Measurements from ENCODE around the gene TFRC. TPM values are rescaled to one million over a fixed set of nuclear protein-coding genes. Genes with fewer than 3 reads are reported as not detected.
"Not testable (repeated sequence)": the region's sequence is repeated elsewhere in the genome, so short reads cannot be mapped to it uniquely, and the experiment has no call there.

The TFRC gene
- total and polyA plus RNA-seq, 4 donors = 60.8 to 159 (median 83.3) TPM

- no peaks in the 10 kb centered on the region for H3K9me3 ChIP-seq (ENCODE audit: control insufficient read depth, insufficient read depth, low read length)
- no peak overlapping the region for H3K4me3 ChIP-seq (ENCODE audit: low read depth, low read length)
- WGBS (ENCODE audit: insufficient coverage) = 70% methylated on average over 11 of the region's 15 CpGs
- DNase-seq (ENCODE audit: low read depth in 4 of 6, low spot score in 6 of 6) = no peak
- H3K27me3 ChIP-seq (ENCODE audit: control insufficient read depth, insufficient read depth, low read length) = no peaks in the 10 kb centered on the region
- no peak overlapping the region for H3K27ac ChIP-seq (ENCODE audit: low read depth, low read length)
- H3K36me3 ChIP-seq (ENCODE audit: control insufficient read depth, insufficient read depth, low read length) = no peaks in the 10 kb centered on the region
- no peaks in the 10 kb centered on the region for H3K4me1 ChIP-seq (ENCODE audit: control insufficient read depth, insufficient read depth, low read length)
These were observed 68.9 kb downstream of the TFRC start for GRCh38 chr3:196012941-196013476.

- Histone ChIP-seq H3K9me3 (ENCODE audit: control insufficient read depth, insufficient read depth, low read length) (no peaks in the 10 kb centered on the region), H3K27me3 (ENCODE audit: control insufficient read depth, insufficient read depth, low read length) (no peaks in the 10 kb centered on the region), H3K27ac (ENCODE audit: low read depth, low read length) (no peak overlapping the region), H3K36me3 (ENCODE audit: control insufficient read depth, insufficient read depth, low read length) (no peaks in the 10 kb centered on the region), H3K4me1 (ENCODE audit: control insufficient read depth, insufficient read depth, low read length) (no peaks in the 10 kb centered on the region), H3K4me3 (ENCODE audit: low read depth, low read length) (no peak overlapping the region)
- DNase-seq (ENCODE audit: low read depth in 4 of 6, low spot score in 6 of 6) = no peak
- no CpG with 5 or more reads among the region's 4 CpGs for WGBS (ENCODE audit: insufficient coverage)
These were observed 69.4 kb downstream of the TFRC start for GRCh38 chr3:196012481-196012880.

- Histone ChIP-seq H3K9me3 (ENCODE audit: control insufficient read depth, insufficient read depth, low read length) (no peaks in the 10 kb centered on the region), H3K27me3 (ENCODE audit: control insufficient read depth, insufficient read depth, low read length) (no peaks in the 10 kb centered on the region), H3K27ac (ENCODE audit: low read depth, low read length) (no peak overlapping the region), H3K4me3 (ENCODE audit: low read depth, low read length) (no peak overlapping the region), H3K4me1 (ENCODE audit: control insufficient read depth, insufficient read depth, low read length) (peaks cover 3% of the 10 kb centered on the region), H3K36me3 (ENCODE audit: control insufficient read depth, insufficient read depth, low read length) (no peaks in the 10 kb centered on the region)
- no peak for DNase-seq (ENCODE audit: low read depth in 4 of 6, low spot score in 6 of 6)
- 87% methylated on average over 4 of the region's 5 CpGs for WGBS (ENCODE audit: insufficient coverage)
These were observed 72.4 kb downstream of the TFRC start for GRCh38 chr3:196009456-196009855.

GRCh38 chr3:196008929-196009328, 73.0 kb downstream of the TFRC start:
- WGBS (ENCODE audit: insufficient coverage) = 89% methylated on average over 5 of the region's 9 CpGs
- H3K27me3 ChIP-seq (ENCODE audit: control insufficient read depth, insufficient read depth, low read length) = no peaks in the 10 kb centered on the region
- H3K4me3 ChIP-seq (ENCODE audit: low read depth, low read length) = no peak overlapping the region
- peaks cover 3% of the 10 kb centered on the region for H3K4me1 ChIP-seq (ENCODE audit: control insufficient read depth, insufficient read depth, low read length)
- H3K9me3 ChIP-seq (ENCODE audit: control insufficient read depth, insufficient read depth, low read length) = no peaks in the 10 kb centered on the region
- H3K27ac ChIP-seq (ENCODE audit: low read depth, low read length) = no peak overlapping the region
- H3K36me3 ChIP-seq (ENCODE audit: control insufficient read depth, insufficient read depth, low read length) = no peaks in the 10 kb centered on the region
- DNase-seq (ENCODE audit: low read depth in 4 of 6, low spot score in 6 of 6) = no peak

- 89% methylated on average over 13 of the region's 18 CpGs for WGBS (ENCODE audit: insufficient coverage)
These were observed 73.5 kb downstream of the TFRC start for GRCh38 chr3:196008387-196008786.

GRCh38 chr3:196007744-196008335, 74.0 kb downstream of the TFRC start:
- Histone ChIP-seq H3K4me3 (ENCODE audit: low read depth, low read length) (no peak overlapping the region), H3K9me3 (ENCODE audit: control insufficient read depth, insufficient read depth, low read length) (no peaks in the 10 kb centered on the region)
- DNase-seq (ENCODE audit: low read depth in 4 of 6, low spot score in 6 of 6) = no peak

More at GRCh38 chr3:196008387-196008786, 73.5 kb downstream of the TFRC start:
- Histone ChIP-seq H3K27ac (ENCODE audit: low read depth, low read length) (no peak overlapping the region), H3K9me3 (ENCODE audit: control insufficient read depth, insufficient read depth, low read length) (no peaks in the 10 kb centered on the region), H3K4me1 (ENCODE audit: control insufficient read depth, insufficient read depth, low read length) (peaks cover 3% of the 10 kb centered on the region), H3K36me3 (ENCODE audit: control insufficient read depth, insufficient read depth, low read length) (no peaks in the 10 kb centered on the region), H3K4me3 (ENCODE audit: low read depth, low read length) (no peak overlapping the region), H3K27me3 (ENCODE audit: control insufficient read depth, insufficient read depth, low read length) (no peaks in the 10 kb centered on the region)
- DNase-seq (ENCODE audit: low read depth in 4 of 6, low spot score in 6 of 6) = no peak

GRCh38 chr3:196005338-196005737, 76.6 kb downstream of the TFRC start:
- 79% methylated on average over 7 of the region's 10 CpGs for WGBS (ENCODE audit: insufficient coverage)
- DNase-seq (ENCODE audit: low read depth in 4 of 6, low spot score in 6 of 6) = not testable (repeated sequence)

More at GRCh38 chr3:196007744-196008335, 74.0 kb downstream of the TFRC start:
- Histone ChIP-seq H3K36me3 (ENCODE audit: control insufficient read depth, insufficient read depth, low read length) (no peaks in the 10 kb centered on the region), H3K27ac (ENCODE audit: low read depth, low read length) (no peak overlapping the region), H3K27me3 (ENCODE audit: control insufficient read depth, insufficient read depth, low read length) (no peaks in the 10 kb centered on the region), H3K4me1 (ENCODE audit: control insufficient read depth, insufficient read depth, low read length) (peaks cover 3% of the 10 kb centered on the region)
- WGBS (ENCODE audit: insufficient coverage) = 74% methylated on average over 7 of the region's 11 CpGs

GRCh38 chr3:196004359-196005052, 77.4 kb downstream of the TFRC start:
- not testable (repeated sequence) for H3K4me1 ChIP-seq (ENCODE audit: control insufficient read depth, insufficient read depth, low read length); H3K27me3 ChIP-seq (ENCODE audit: control insufficient read depth, insufficient read depth, low read length); H3K36me3 ChIP-seq (ENCODE audit: control insufficient read depth, insufficient read depth, low read length); DNase-seq (ENCODE audit: low read depth in 4 of 6, low spot score in 6 of 6); H3K9me3 ChIP-seq (ENCODE audit: control insufficient read depth, insufficient read depth, low read length); H3K4me3 ChIP-seq (ENCODE audit: low read depth, low read length); H3K27ac ChIP-seq (ENCODE audit: low read depth, low read length)
- WGBS (ENCODE audit: insufficient coverage) = 87% methylated on average over 14 of the region's 17 CpGs

More at GRCh38 chr3:196005338-196005737, 76.6 kb downstream of the TFRC start:
- H3K27me3 ChIP-seq (ENCODE audit: control insufficient read depth, insufficient read depth, low read length); H3K27ac ChIP-seq (ENCODE audit: low read depth, low read length); H3K9me3 ChIP-seq (ENCODE audit: control insufficient read depth, insufficient read depth, low read length); H3K36me3 ChIP-seq (ENCODE audit: control insufficient read depth, insufficient read depth, low read length); H3K4me1 ChIP-seq (ENCODE audit: control insufficient read depth, insufficient read depth, low read length); H3K4me3 ChIP-seq (ENCODE audit: low read depth, low read length): not testable (repeated sequence)

GRCh38 chr3:196003611-196004010, 78.3 kb downstream of the TFRC start:
- Histone ChIP-seq H3K36me3 (ENCODE audit: control insufficient read depth, insufficient read depth, low read length) (no peaks in the 10 kb centered on the region), H3K27me3 (ENCODE audit: control insufficient read depth, insufficient read depth, low read length) (no peaks in the 10 kb centered on the region), H3K4me1 (ENCODE audit: control insufficient read depth, insufficient read depth, low read length) (peaks cover 3% of the 10 kb centered on the region), H3K4me3 (ENCODE audit: low read depth, low read length) (no peak overlapping the region), H3K27ac (ENCODE audit: low read depth, low read length) (no peak overlapping the region), H3K9me3 (ENCODE audit: control insufficient read depth, insufficient read depth, low read length) (no peaks in the 10 kb centered on the region)
- no peak for DNase-seq (ENCODE audit: low read depth in 4 of 6, low spot score in 6 of 6)
- WGBS (ENCODE audit: insufficient coverage) = 90% methylated on average over 12 of the region's 12 CpGs

GRCh38 chr3:196002721-196003120, 79.2 kb downstream of the TFRC start:
- not testable (repeated sequence) for H3K9me3 ChIP-seq (ENCODE audit: control insufficient read depth, insufficient read depth, low read length); DNase-seq (ENCODE audit: low read depth in 4 of 6, low spot score in 6 of 6); H3K4me1 ChIP-seq (ENCODE audit: control insufficient read depth, insufficient read depth, low read length); H3K27ac ChIP-seq (ENCODE audit: low read depth, low read length); H3K4me3 ChIP-seq (ENCODE audit: low read depth, low read length); H3K36me3 ChIP-seq (ENCODE audit: control insufficient read depth, insufficient read depth, low read length); H3K27me3 ChIP-seq (ENCODE audit: control insufficient read depth, insufficient read depth, low read length)
- WGBS (ENCODE audit: insufficient coverage) = 93% methylated on average over 6 of the region's 6 CpGs

Measured in spinal cord (tissue), 10 donors.